ENCODE results near the gene KCNB1.

KCNB1 gene

GRCh38 chr20:49420811-49421295 is 61.6 kb downstream of the KCNB1 start:
- DNase-seq (ENCODE audit: insufficient read length, low spot score): no peak
- no peak for FAIRE-seq
- TF ChIP-seq PAX5 (IDR thresholded peaks at IDR 0.05; ENCODE audit: insufficient read depth, low read length, severe bottlenecking): no peak
- TF ChIP-seq TAF1 (IDR thresholded peaks at IDR 0.05; ENCODE audit: low read depth, low read length): no peak
- TF ChIP-seq SPI1 (IDR thresholded peaks at IDR 0.05; ENCODE audit: low read depth, low read length): no peak
- no peak for TF ChIP-seq POLR2AphosphoS5 (IDR thresholded peaks at IDR 0.05; ENCODE audit: low read depth, low read length)
- no peak for TF ChIP-seq POLR2A (IDR thresholded peaks at IDR 0.05; ENCODE audit: low read depth, low read length)
- no peak for TF ChIP-seq POU2F2 (IDR thresholded peaks at IDR 0.05; ENCODE audit: low read depth, low read length)

- TF ChIP-seq POLR2AphosphoS5 (IDR thresholded peaks at IDR 0.05; ENCODE audit: low read depth, low read length) (no peak), TAF1 (IDR thresholded peaks at IDR 0.05; ENCODE audit: low read depth, low read length) (no peak)
- no peak for DNase-seq (ENCODE audit: insufficient read length, low spot score)
- no peak for FAIRE-seq
Observed at GRCh38 chr20:49420292-49420691, 62.2 kb downstream of the KCNB1 start.

- FAIRE-seq (no peak), DNase-seq (ENCODE audit: insufficient read length, low spot score) (no peak)
- TF ChIP-seq POLR2A (IDR thresholded peaks at IDR 0.05; ENCODE audit: low read depth, low read length) (no peak), TAF1 (IDR thresholded peaks at IDR 0.05; ENCODE audit: low read depth, low read length) (no peak), PAX5 (IDR thresholded peaks at IDR 0.05; ENCODE audit: insufficient read depth, low read length, severe bottlenecking) (no peak), POU2F2 (IDR thresholded peaks at IDR 0.05; ENCODE audit: low read depth, low read length) (no peak), POLR2AphosphoS5 (IDR thresholded peaks at IDR 0.05; ENCODE audit: low read depth, low read length) (no peak), SPI1 (IDR thresholded peaks at IDR 0.05; ENCODE audit: low read depth, low read length) (no peak)
Observed at GRCh38 chr20:49419785-49420184, 62.7 kb downstream of the KCNB1 start.

GRCh38 chr20:49418809-49419208 is 63.7 kb downstream of the KCNB1 start:
- TF ChIP-seq PAX5 (IDR thresholded peaks at IDR 0.05; ENCODE audit: insufficient read depth, low read length, severe bottlenecking) (no peak), SPI1 (IDR thresholded peaks at IDR 0.05; ENCODE audit: low read depth, low read length) (no peak), POLR2AphosphoS5 (IDR thresholded peaks at IDR 0.05; ENCODE audit: low read depth, low read length) (no peak), POLR2A (IDR thresholded peaks at IDR 0.05; ENCODE audit: low read depth, low read length) (no peak), POU2F2 (IDR thresholded peaks at IDR 0.05; ENCODE audit: low read depth, low read length) (no peak), TAF1 (IDR thresholded peaks at IDR 0.05; ENCODE audit: low read depth, low read length) (no peak)
- FAIRE-seq: no peak
- no peak for DNase-seq (ENCODE audit: insufficient read length, low spot score)

- DNase-seq (ENCODE audit: insufficient read length, low spot score): no peak
- no peak for FAIRE-seq
- TF ChIP-seq POLR2A (IDR thresholded peaks at IDR 0.05; ENCODE audit: low read depth, low read length): no peak
- no peak for TF ChIP-seq POU2F2 (IDR thresholded peaks at IDR 0.05; ENCODE audit: low read depth, low read length)
- TF ChIP-seq TAF1 (IDR thresholded peaks at IDR 0.05; ENCODE audit: low read depth, low read length): no peak
- TF ChIP-seq SPI1 (IDR thresholded peaks at IDR 0.05; ENCODE audit: low read depth, low read length): no peak
- no peak for TF ChIP-seq PAX5 (IDR thresholded peaks at IDR 0.05; ENCODE audit: insufficient read depth, low read length, severe bottlenecking)
- TF ChIP-seq POLR2AphosphoS5 (IDR thresholded peaks at IDR 0.05; ENCODE audit: low read depth, low read length): no peak
Observed at GRCh38 chr20:49417843-49418555, 64.5 kb downstream of the KCNB1 start.

- no peak for TF ChIP-seq SPI1 (IDR thresholded peaks at IDR 0.05; ENCODE audit: low read depth, low read length)
- TF ChIP-seq POU2F2 (IDR thresholded peaks at IDR 0.05; ENCODE audit: low read depth, low read length): no peak
- TF ChIP-seq PAX5 (IDR thresholded peaks at IDR 0.05; ENCODE audit: insufficient read depth, low read length, severe bottlenecking): no peak
- TF ChIP-seq POLR2A (IDR thresholded peaks at IDR 0.05; ENCODE audit: low read depth, low read length): no peak
- no peak for TF ChIP-seq TAF1 (IDR thresholded peaks at IDR 0.05; ENCODE audit: low read depth, low read length)
- TF ChIP-seq POLR2AphosphoS5 (IDR thresholded peaks at IDR 0.05; ENCODE audit: low read depth, low read length): no peak
- DNase-seq (ENCODE audit: insufficient read length, low spot score): no peak
- FAIRE-seq: no peak
Observed at GRCh38 chr20:49415668-49416044, 66.8 kb downstream of the KCNB1 start.

- TF ChIP-seq POLR2AphosphoS5 (IDR thresholded peaks at IDR 0.05; ENCODE audit: low read depth, low read length): no peak
- TF ChIP-seq TAF1 (IDR thresholded peaks at IDR 0.05; ENCODE audit: low read depth, low read length): no peak
- TF ChIP-seq POLR2A (IDR thresholded peaks at IDR 0.05; ENCODE audit: low read depth, low read length): no peak
- TF ChIP-seq PAX5 (IDR thresholded peaks at IDR 0.05; ENCODE audit: insufficient read depth, low read length, severe bottlenecking): no peak
- TF ChIP-seq SPI1 (IDR thresholded peaks at IDR 0.05; ENCODE audit: low read depth, low read length): no peak
- no peak for TF ChIP-seq POU2F2 (IDR thresholded peaks at IDR 0.05; ENCODE audit: low read depth, low read length)
- DNase-seq (ENCODE audit: insufficient read length, low spot score) (no peak), FAIRE-seq (no peak)
Observed at GRCh38 chr20:49415005-49415667, 67.3 kb downstream of the KCNB1 start.

GRCh38 chr20:49413677-49414076 is 68.8 kb downstream of the KCNB1 start:
- no peak for TF ChIP-seq SPI1 (IDR thresholded peaks at IDR 0.05; ENCODE audit: low read depth, low read length)
- TF ChIP-seq POLR2AphosphoS5 (IDR thresholded peaks at IDR 0.05; ENCODE audit: low read depth, low read length): no peak
- TF ChIP-seq TAF1 (IDR thresholded peaks at IDR 0.05; ENCODE audit: low read depth, low read length): no peak
- no peak for TF ChIP-seq POU2F2 (IDR thresholded peaks at IDR 0.05; ENCODE audit: low read depth, low read length)
- TF ChIP-seq POLR2A (IDR thresholded peaks at IDR 0.05; ENCODE audit: low read depth, low read length): no peak
- TF ChIP-seq PAX5 (IDR thresholded peaks at IDR 0.05; ENCODE audit: insufficient read depth, low read length, severe bottlenecking): no peak
- FAIRE-seq (no peak), DNase-seq (ENCODE audit: insufficient read length, low spot score) (no peak)

- FAIRE-seq: no peak
- TF ChIP-seq POLR2A (IDR thresholded peaks at IDR 0.05; ENCODE audit: low read depth, low read length) (no peak), TAF1 (IDR thresholded peaks at IDR 0.05; ENCODE audit: low read depth, low read length) (no peak)
Observed at GRCh38 chr20:49412953-49413352, 69.5 kb downstream of the KCNB1 start.

GRCh38 chr20:49412254-49412653 is 70.2 kb downstream of the KCNB1 start:
- FAIRE-seq: no peak

More at GRCh38 chr20:49412953-49413352, 69.5 kb downstream of the KCNB1 start:
- no peak for DNase-seq (ENCODE audit: insufficient read length, low spot score)

More at GRCh38 chr20:49412254-49412653, 70.2 kb downstream of the KCNB1 start:
- no peak for TF ChIP-seq PAX5 (IDR thresholded peaks at IDR 0.05; ENCODE audit: insufficient read depth, low read length, severe bottlenecking)
- no peak for TF ChIP-seq POU2F2 (IDR thresholded peaks at IDR 0.05; ENCODE audit: low read depth, low read length)
- TF ChIP-seq POLR2AphosphoS5 (IDR thresholded peaks at IDR 0.05; ENCODE audit: low read depth, low read length): no peak
- TF ChIP-seq POLR2A (IDR thresholded peaks at IDR 0.05; ENCODE audit: low read depth, low read length): no peak
- no peak for DNase-seq (ENCODE audit: insufficient read length, low spot score)
